T1000 (cell line): Measurements from ENCODE around the gene DNAI2.

ENCODE experiments used
- DNase-seq: peaks from one replicate; lab custom pipeline; 2025; ENCODE audit warnings: mixed read lengths; lab: John Stamatoyannopoulos, UW

Gene DNAI2

GRCh38 chr17:74274060-74274708, at the start of gene DNAI2:
Gene DNAI2, plus strand, starts transcription at chr17:74274234. Its CDS starts 7,584 bp downstream, at chr17:74281818.
- no peak for DNase-seq

- DNase-seq: no peak
These were observed 48.9 kb upstream of the DNAI2 start for GRCh38 chr17:74224959-74225725.

- no peak for DNase-seq
These were observed 47.8 kb upstream of the DNAI2 start for GRCh38 chr17:74226252-74226651.

- no peak for DNase-seq
These were observed 46.6 kb upstream of the DNAI2 start for GRCh38 chr17:74227271-74228080.

- DNase-seq: no peak
These were observed 45.6 kb upstream of the DNAI2 start for GRCh38 chr17:74228306-74228978.

- no peak for DNase-seq
These were observed 43.1 kb upstream of the DNAI2 start for GRCh38 chr17:74230896-74231295.

GRCh38 chr17:74231928-74232907, 41.8 kb upstream of the DNAI2 start:
- DNase-seq: no peak

GRCh38 chr17:74233937-74234336, 40.1 kb upstream of the DNAI2 start:
- no peak for DNase-seq

GRCh38 chr17:74234486-74234885, 39.5 kb upstream of the DNAI2 start:
- no peak for DNase-seq

- DNase-seq: no peak
These were observed 38.9 kb upstream of the DNAI2 start for GRCh38 chr17:74235040-74235581.

GRCh38 chr17:74235911-74236371, 38.1 kb upstream of the DNAI2 start:
- DNase-seq: no peak

- DNase-seq: no peak
These were observed 36.7 kb upstream of the DNAI2 start for GRCh38 chr17:74237321-74237720.

GRCh38 chr17:74239172-74239571, 34.9 kb upstream of the DNAI2 start:
- no peak for DNase-seq

GRCh38 chr17:74240618-74241205, 33.3 kb upstream of the DNAI2 start:
- DNase-seq: no peak

- DNase-seq: no peak
These were observed 32.6 kb upstream of the DNAI2 start for GRCh38 chr17:74241431-74241830.

- no peak for DNase-seq
These were observed 32.2 kb upstream of the DNAI2 start for GRCh38 chr17:74241847-74242246.

- no peak for DNase-seq
These were observed 30.9 kb upstream of the DNAI2 start for GRCh38 chr17:74243013-74243755.

GRCh38 chr17:74244128-74244527, 29.9 kb upstream of the DNAI2 start:
- no peak for DNase-seq

GRCh38 chr17:74244548-74244947, 29.5 kb upstream of the DNAI2 start:
- DNase-seq: no peak
